Measurements from ENCODE around the gene DBI. TPM values are rescaled to one million over a fixed set of nuclear protein-coding genes. Genes with fewer than 3 reads are reported as not detected.

Gene DBI
- total and polyA plus RNA-seq, 2 of the 13 experiments (the other 11 are each of a cell fraction or from before 2014, with no cell fraction given) = 330 to 659 TPM

- TF ChIP-seq MAZ (IDR thresholded peaks at IDR 0.05; ENCODE audit: borderline replicate concordance, low read depth, low read length) = peak; percentile 99
- peak; percentile 98 for TF ChIP-seq MAZ (CRISPR knock-in tag; IDR thresholded peaks at IDR 0.05; ENCODE audit: low read depth)
- peak; percentile 62 for TF ChIP-seq SKI (IDR thresholded peaks at IDR 0.05; ENCODE audit: partially characterized antibody)
- TF ChIP-seq GTF2F1 (IDR thresholded peaks at IDR 0.05; ENCODE audit: low read length) = 0 out of 2 replicates have a peak, but pooled peaks have one; percentile 35
- TF ChIP-seq ZNF256 (CRISPR knock-in tag; conservative IDR thresholded peaks at IDR 0.05) = no peak; the same call in 1 of the 2 replicates
- TF ChIP-seq HHEX (CRISPR knock-in tag; IDR thresholded peaks at IDR 0.05) = no peak
- TF ChIP-seq, protein P1, sequence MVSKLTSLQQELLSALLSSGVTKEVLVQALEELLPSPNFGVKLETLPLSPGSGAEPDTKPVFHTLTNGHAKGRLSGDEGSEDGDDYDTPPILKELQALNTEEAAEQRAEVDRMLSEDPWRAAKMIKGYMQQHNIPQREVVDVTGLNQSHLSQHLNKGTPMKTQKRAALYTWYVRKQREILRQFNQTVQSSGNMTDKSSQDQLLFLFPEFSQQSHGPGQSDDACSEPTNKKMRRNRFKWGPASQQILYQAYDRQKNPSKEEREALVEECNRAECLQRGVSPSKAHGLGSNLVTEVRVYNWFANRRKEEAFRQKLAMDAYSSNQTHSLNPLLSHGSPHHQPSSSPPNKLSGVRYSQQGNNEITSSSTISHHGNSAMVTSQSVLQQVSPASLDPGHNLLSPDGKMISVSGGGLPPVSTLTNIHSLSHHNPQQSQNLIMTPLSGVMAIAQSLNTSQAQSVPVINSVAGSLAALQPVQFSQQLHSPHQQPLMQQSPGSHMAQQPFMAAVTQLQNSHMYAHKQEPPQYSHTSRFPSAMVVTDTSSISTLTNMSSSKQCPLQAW (CRISPR knock-in tag; IDR thresholded peaks at IDR 0.05) = peak; percentile 95
- no peak for TF ChIP-seq IKZF1 (IDR thresholded peaks at IDR 0.05)
- no peak for TF ChIP-seq NR2F6 (IDR thresholded peaks at IDR 0.05)
- TF ChIP-seq NR2F6 (CRISPR knock-in tag; IDR thresholded peaks at IDR 0.05) = peak; percentile 80; the same call in 1 of the 2 replicates
- no peak for TF ChIP-seq PBX2 (CRISPR knock-in tag; IDR thresholded peaks at IDR 0.05)
- peak; percentile 82; the same call in 1 of the 2 replicates for TF ChIP-seq ZNF737 (CRISPR knock-in tag; IDR thresholded peaks at IDR 0.05; ENCODE audit: borderline replicate concordance)
- TF ChIP-seq ZNF816 (CRISPR knock-in tag; IDR thresholded peaks at IDR 0.05; ENCODE audit: borderline replicate concordance) = peak; percentile 81
- 0 out of 2 replicates have a peak, but pooled peaks have one; percentile 45 for TF ChIP-seq ZFP37 (CRISPR knock-in tag; IDR thresholded peaks at IDR 0.05; ENCODE audit: borderline replicate concordance)
- TF ChIP-seq, protein P2, sequence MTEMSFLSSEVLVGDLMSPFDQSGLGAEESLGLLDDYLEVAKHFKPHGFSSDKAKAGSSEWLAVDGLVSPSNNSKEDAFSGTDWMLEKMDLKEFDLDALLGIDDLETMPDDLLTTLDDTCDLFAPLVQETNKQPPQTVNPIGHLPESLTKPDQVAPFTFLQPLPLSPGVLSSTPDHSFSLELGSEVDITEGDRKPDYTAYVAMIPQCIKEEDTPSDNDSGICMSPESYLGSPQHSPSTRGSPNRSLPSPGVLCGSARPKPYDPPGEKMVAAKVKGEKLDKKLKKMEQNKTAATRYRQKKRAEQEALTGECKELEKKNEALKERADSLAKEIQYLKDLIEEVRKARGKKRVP (CRISPR knock-in tag; IDR thresholded peaks at IDR 0.05) = peak in 1 of 2 experiments; percentile 86; a peak in 2 of 4 replicates
- no peak for TF ChIP-seq MEIS1 (CRISPR knock-in tag; IDR thresholded peaks at IDR 0.05; ENCODE audit: borderline replicate concordance)
- peak; percentile 90; the same call in 1 of the 2 replicates for TF ChIP-seq HOXA5 (CRISPR knock-in tag; IDR thresholded peaks at IDR 0.05)
- TF ChIP-seq, protein P3, sequence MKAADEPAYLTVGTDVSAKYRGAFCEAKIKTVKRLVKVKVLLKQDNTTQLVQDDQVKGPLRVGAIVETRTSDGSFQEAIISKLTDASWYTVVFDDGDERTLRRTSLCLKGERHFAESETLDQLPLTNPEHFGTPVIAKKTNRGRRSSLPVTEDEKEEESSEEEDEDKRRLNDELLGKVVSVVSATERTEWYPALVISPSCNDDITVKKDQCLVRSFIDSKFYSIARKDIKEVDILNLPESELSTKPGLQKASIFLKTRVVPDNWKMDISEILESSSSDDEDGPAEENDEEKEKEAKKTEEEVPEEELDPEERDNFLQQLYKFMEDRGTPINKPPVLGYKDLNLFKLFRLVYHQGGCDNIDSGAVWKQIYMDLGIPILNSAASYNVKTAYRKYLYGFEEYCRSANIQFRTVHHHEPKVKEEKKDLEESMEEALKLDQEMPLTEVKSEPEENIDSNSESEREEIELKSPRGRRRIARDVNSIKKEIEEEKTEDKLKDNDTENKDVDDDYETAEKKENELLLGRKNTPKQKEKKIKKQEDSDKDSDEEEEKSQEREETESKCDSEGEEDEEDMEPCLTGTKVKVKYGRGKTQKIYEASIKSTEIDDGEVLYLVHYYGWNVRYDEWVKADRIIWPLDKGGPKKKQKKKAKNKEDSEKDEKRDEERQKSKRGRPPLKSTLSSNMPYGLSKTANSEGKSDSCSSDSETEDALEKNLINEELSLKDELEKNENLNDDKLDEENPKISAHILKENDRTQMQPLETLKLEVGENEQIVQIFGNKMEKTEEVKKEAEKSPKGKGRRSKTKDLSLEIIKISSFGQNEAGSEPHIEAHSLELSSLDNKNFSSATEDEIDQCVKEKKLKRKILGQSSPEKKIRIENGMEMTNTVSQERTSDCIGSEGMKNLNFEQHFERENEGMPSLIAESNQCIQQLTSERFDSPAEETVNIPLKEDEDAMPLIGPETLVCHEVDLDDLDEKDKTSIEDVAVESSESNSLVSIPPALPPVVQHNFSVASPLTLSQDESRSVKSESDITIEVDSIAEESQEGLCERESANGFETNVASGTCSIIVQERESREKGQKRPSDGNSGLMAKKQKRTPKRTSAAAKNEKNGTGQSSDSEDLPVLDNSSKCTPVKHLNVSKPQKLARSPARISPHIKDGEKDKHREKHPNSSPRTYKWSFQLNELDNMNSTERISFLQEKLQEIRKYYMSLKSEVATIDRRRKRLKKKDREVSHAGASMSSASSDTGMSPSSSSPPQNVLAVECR (CRISPR knock-in tag; IDR thresholded peaks at IDR 0.05; ENCODE audit: borderline replicate concordance) = peak; percentile 95; the same call in 1 of the 2 replicates
- peak; percentile 62; the same call in 1 of the 2 replicates for TF ChIP-seq NPAS2 (CRISPR knock-in tag; IDR thresholded peaks at IDR 0.05; ENCODE audit: borderline replicate concordance)
- no peak; the same call in 1 of the 2 replicates for TF ChIP-seq SIN3B (IDR thresholded peaks at IDR 0.05; ENCODE audit: low read length)
These were observed at the start of gene DBI, which contains the start of gene C2orf76 (continued) for GRCh38 chr2:119366649-119367471.

All from HepG2 (cell line).